ENCODE measurements around the gene NEUROG2.

NEUROG2 gene

GRCh38 chr4:112516471-112517066 is 589 bp upstream of the NEUROG2 start:
- no peak for TF ChIP-seq RAD21 (IDR thresholded peaks at IDR 0.05; ENCODE audit: low read depth)
- TF ChIP-seq TEAD4 (IDR thresholded peaks at IDR 0.05): no peak
- no peak for TF ChIP-seq FOXM1 (IDR thresholded peaks at IDR 0.05; ENCODE audit: borderline replicate concordance, low read depth)
- no peak for TF ChIP-seq ZBTB7A (IDR thresholded peaks at IDR 0.05; ENCODE audit: low read depth)
- no peak for TF ChIP-seq YY1 (IDR thresholded peaks at IDR 0.05; ENCODE audit: low read depth)
- peak; percentile 37 for TF ChIP-seq REST (IDR thresholded peaks at IDR 0.05; ENCODE audit: low read depth)
- TF ChIP-seq CEBPB (IDR thresholded peaks at IDR 0.05): no peak
- no peak for TF ChIP-seq CREB1 (IDR thresholded peaks at IDR 0.05; ENCODE audit: low read depth)
- TF ChIP-seq, protein P1, sequence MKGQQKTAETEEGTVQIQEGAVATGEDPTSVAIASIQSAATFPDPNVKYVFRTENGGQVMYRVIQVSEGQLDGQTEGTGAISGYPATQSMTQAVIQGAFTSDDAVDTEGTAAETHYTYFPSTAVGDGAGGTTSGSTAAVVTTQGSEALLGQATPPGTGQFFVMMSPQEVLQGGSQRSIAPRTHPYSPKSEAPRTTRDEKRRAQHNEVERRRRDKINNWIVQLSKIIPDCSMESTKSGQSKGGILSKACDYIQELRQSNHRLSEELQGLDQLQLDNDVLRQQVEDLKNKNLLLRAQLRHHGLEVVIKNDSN (IDR thresholded peaks at IDR 0.05): no peak
- peak; percentile 60; the same call in 1 of the 2 replicates for TF ChIP-seq TCF12 (IDR thresholded peaks at IDR 0.05; ENCODE audit: low read depth)
- peak; percentile 27 for TF ChIP-seq NFIC (IDR thresholded peaks at IDR 0.05)
- no peak for TF ChIP-seq EP300 (IDR thresholded peaks at IDR 0.05; ENCODE audit: borderline replicate concordance)
- peak; percentile 47; the same call in 1 of the 2 replicates for TF ChIP-seq EGR1 (IDR thresholded peaks at IDR 0.05)
- TF ChIP-seq TAF1 (IDR thresholded peaks at IDR 0.05; ENCODE audit: low read depth): no peak
- TF ChIP-seq, protein P2, sequence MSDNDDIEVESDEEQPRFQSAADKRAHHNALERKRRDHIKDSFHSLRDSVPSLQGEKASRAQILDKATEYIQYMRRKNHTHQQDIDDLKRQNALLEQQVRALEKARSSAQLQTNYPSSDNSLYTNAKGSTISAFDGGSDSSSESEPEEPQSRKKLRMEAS (IDR thresholded peaks at IDR 0.05): peak; percentile 57; the same call in 1 of the 2 replicates

DNA sequence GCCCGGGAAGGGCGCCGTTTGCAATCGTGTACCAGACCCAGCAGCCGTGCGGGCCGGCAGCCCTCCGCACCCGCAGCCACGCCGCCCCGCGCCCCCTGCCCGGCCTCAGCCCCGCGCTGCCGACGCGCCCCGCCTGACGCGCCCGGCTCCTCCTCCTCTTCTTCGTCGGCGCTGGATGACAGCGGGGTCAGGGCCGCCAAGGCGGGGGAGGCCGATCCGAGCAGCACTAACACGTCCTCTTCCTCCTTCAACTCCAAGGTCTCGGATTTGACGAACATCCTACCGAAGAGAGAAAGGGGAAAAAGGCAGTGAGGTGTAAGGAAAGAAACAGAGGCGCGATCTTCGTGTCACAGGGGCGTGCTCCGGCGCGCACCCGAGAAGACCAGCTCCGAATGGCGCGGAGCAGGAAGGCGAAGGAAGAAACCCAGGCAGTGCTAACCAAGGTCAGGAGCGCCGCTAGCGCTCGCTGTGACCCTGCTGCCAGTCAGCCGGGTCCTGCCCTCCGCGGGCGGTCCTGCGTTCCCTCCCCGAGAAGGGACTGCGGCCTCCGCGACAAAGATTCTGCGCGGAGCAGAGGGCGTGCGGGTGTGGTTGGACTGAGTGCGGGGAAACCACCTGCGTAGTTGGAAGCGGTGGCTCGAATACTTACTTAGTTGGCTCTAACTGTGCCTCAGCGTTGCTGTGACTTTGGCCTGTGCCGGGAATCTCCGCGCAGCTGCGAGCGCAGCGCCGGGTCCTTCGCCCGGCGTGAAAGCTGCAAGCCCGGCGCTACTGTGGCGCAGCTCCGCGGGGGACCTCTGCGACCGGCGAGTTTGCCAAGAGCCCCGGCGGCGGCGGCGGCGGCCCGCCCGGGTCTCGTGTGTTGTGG is 548 bp downstream of the NEUROG2 start:
- TF ChIP-seq NFIC (IDR thresholded peaks at IDR 0.05): peak; percentile 34; the same call in 1 of the 2 replicates
- no peak for TF ChIP-seq TAF1 (IDR thresholded peaks at IDR 0.05; ENCODE audit: low read depth)
- no peak for TF ChIP-seq CREB1 (IDR thresholded peaks at IDR 0.05; ENCODE audit: low read depth)
- no peak for TF ChIP-seq EGR1 (IDR thresholded peaks at IDR 0.05)
- TF ChIP-seq EP300 (IDR thresholded peaks at IDR 0.05; ENCODE audit: borderline replicate concordance): no peak
- no peak for TF ChIP-seq ZBTB7A (IDR thresholded peaks at IDR 0.05; ENCODE audit: low read depth)
- no peak for TF ChIP-seq CEBPB (IDR thresholded peaks at IDR 0.05)
- TF ChIP-seq FOXM1 (IDR thresholded peaks at IDR 0.05; ENCODE audit: borderline replicate concordance, low read depth): no peak
- TF ChIP-seq, protein P2 (IDR thresholded peaks at IDR 0.05): peak; percentile 63
- TF ChIP-seq REST (IDR thresholded peaks at IDR 0.05; ENCODE audit: low read depth): no peak

GRCh38 chr4:112514647-112515197 is 1.3 kb downstream of the NEUROG2 start:
- TF ChIP-seq RAD21 (IDR thresholded peaks at IDR 0.05; ENCODE audit: low read depth): no peak

GRCh38 chr4:112513971-112514646 is 1.9 kb downstream of the NEUROG2 start:
- TF ChIP-seq CEBPB (IDR thresholded peaks at IDR 0.05) (no peak), NFIC (IDR thresholded peaks at IDR 0.05) (no peak), REST (IDR thresholded peaks at IDR 0.05; ENCODE audit: low read depth) (no peak), RAD21 (IDR thresholded peaks at IDR 0.05; ENCODE audit: low read depth) (no peak), ZBTB7A (IDR thresholded peaks at IDR 0.05; ENCODE audit: low read depth) (no peak), CREB1 (IDR thresholded peaks at IDR 0.05; ENCODE audit: low read depth) (no peak), EP300 (IDR thresholded peaks at IDR 0.05; ENCODE audit: borderline replicate concordance) (no peak), TCF12 (IDR thresholded peaks at IDR 0.05; ENCODE audit: low read depth) (no peak), TEAD4 (IDR thresholded peaks at IDR 0.05) (no peak), FOXM1 (IDR thresholded peaks at IDR 0.05; ENCODE audit: borderline replicate concordance, low read depth) (no peak), YY1 (IDR thresholded peaks at IDR 0.05; ENCODE audit: low read depth) (no peak), TAF1 (IDR thresholded peaks at IDR 0.05; ENCODE audit: low read depth) (no peak), EGR1 (IDR thresholded peaks at IDR 0.05) (no peak)
- TF ChIP-seq, protein P1 (IDR thresholded peaks at IDR 0.05): no peak
- TF ChIP-seq, protein P2 (IDR thresholded peaks at IDR 0.05): no peak

All from Ishikawa (cell line).